Breast epithelium (tissue), 4 donors: Measurements from ENCODE around the gene MZF1. TPM values are rescaled to one million over a fixed set of nuclear protein-coding genes. Genes with fewer than 3 reads are reported as not detected.

Experiments
- DNase-seq, 2 donors: peaks; one replicate each; pipeline ENCODE4 v3.0.0-alpha.2; 2019; ENCODE audit warnings: low spot score in 2 of 2
- H3K27ac ChIP-seq, 2 donors: fragments of 200-600 bp; sonication (generic) in 1 of 2; one replicate each; pipeline ENCODE4 v1.5.1; 2016 to 2019; ENCODE audit warnings: mild to moderate bottlenecking in 1 of 2
- H3K27me3 ChIP-seq, 2 donors: fragments of 200-600 bp; sonication (generic) in 1 of 2; one replicate each; pipeline versions ENCODE4 v1.5.1 to v1.6.0; 2017 to 2019; ENCODE audit warnings: control low read depth in 1 of 2, mild to moderate bottlenecking in 1 of 2
- H3K36me3 ChIP-seq: fragments of 200-600 bp; one replicate; pipeline ENCODE4 v1.5.1; 2019
- H3K4me1 ChIP-seq, 2 donors: fragments of 200-600 bp; sonication (generic); one replicate each; pipeline ENCODE4 v1.5.1; 2016 to 2019; ENCODE audit warnings: control low read depth in 1 of 2
- H3K4me3 ChIP-seq, 3 donors: fragments of 200-600 bp; sonication (generic); 1 replicate in 2 of 3; 2 replicates in 1 of 3; pipeline ENCODE4 v1.5.1; 2016 to 2019; ENCODE audit warnings: mild to moderate bottlenecking in 3 of 3, moderate library complexity in 2 of 3
- H3K9me3 ChIP-seq, 2 donors: fragments of 200-600 bp; sonication (generic) in 1 of 2; one replicate each; pipeline ENCODE4 v1.5.1; 2016 to 2019; ENCODE audit warnings: control low read depth in 1 of 2
- CTCF ChIP-seq, 3 donors: fragments of 450-650 bp; IDR thresholded peaks; one replicate each; pipeline ENCODE4 v1.5.1; 2016 to 2017; ENCODE audit warnings: antibody characterized with exemption in 3 of 3, mild to moderate bottlenecking in 3 of 3, moderate library complexity in 3 of 3
- POLR2A ChIP-seq: fragments of 450-650 bp; IDR thresholded peaks from one replicate; pipeline ENCODE4 v1.6.1; 2016; ENCODE audit warnings: antibody characterized with exemption, mild to moderate bottlenecking, moderate library complexity
- POLR2AphosphoS5 ChIP-seq, 3 donors: sonication (generic); formaldehyde crosslinking; IDR thresholded peaks; one replicate each; pipeline ENCODE4 v1.6.1; 2017; ENCODE audit warnings: antibody characterized with exemption in 3 of 3
- intact Hi-C: fragments of 100-400 bp; cut with DNase I; formaldehyde crosslinking; loops from one replicate; pipeline ENCODE4 v1.15.1; 2023; ENCODE audit warnings: low total_unique reads
- total RNA-seq, 3 donors: library from RNA; depleted of rRNA; stranded (reverse); fragments of >200 nt; gene quantifications; one replicate each; pipeline ENCODE4 v1.1.0, GENCODE V29; 2016

MZF1 gene
- total RNA-seq, 3 donors from 2014 or later, result 18.7 to 43.0 (median 30.2) TPM

DNA sequence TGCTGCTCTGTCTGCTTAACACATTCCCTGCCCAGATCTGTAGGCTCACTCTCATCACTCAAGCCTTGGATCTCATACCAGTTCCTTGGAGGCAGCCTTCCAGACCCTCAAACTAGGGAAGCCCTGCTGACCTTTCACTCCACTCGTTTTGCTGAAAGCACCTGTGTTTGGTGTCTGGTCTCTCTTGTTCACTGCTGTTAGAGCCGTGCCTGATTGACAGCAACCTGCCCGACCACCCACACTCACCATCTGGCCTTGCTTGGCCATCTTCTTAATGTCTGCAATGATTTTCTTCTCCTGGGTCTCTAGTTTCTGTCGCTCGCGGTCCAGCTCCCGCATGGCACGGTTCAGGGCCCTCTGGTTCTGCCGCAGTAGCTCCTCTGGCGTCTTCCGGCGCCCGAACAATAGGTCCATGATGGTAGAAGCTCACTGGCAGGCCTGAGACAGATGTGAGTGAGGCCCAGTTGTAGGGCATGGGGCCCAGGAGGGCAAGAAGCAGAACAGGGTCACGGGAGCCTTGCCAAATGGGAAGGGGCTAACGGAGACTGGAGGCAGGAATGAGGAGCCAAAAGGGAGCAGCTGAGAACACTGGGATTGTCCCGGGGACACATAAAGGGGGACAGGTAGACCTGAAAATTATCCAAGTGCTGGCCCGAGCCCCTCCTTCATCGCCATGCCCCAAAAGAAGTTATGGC, 19.2 kb downstream of the MZF1 start:
- no peaks in the 10 kb centered on the region for H3K9me3 ChIP-seq
- no peak for DNase-seq
- intact Hi-C loops, result no loop called here
- H3K27me3 ChIP-seq, result no peaks in the 10 kb centered on the region
- peaks cover 8% of the 10 kb centered on the region for H3K36me3 ChIP-seq
- peaks cover 4 to 20% of the 10 kb centered on the region in 2 donors for H3K4me1 ChIP-seq
- H3K27ac ChIP-seq, result peak overlapping the region; percentile 99 to 100
- H3K4me3 ChIP-seq, result peak overlapping the region; percentile 62 to 97 (median 81)
- TF ChIP-seq POLR2AphosphoS5 (IDR thresholded peaks at IDR 0.05), result no peak
- TF ChIP-seq CTCF (IDR thresholded peaks at IDR 0.05), result no peak
- no peak for TF ChIP-seq POLR2A

- DNase-seq, result no peak
- Histone ChIP-seq H3K27ac (no peak overlapping the region), H3K36me3 (peaks cover 19% of the 10 kb centered on the region), H3K9me3 (no peaks in the 10 kb centered on the region), H3K4me3 (no peak overlapping the region), H3K4me1 (peaks cover 4 to 20% of the 10 kb centered on the region in 2 donors), H3K27me3 (no peaks in the 10 kb centered on the region)
- intact Hi-C loops, result no loop called here
- TF ChIP-seq CTCF (IDR thresholded peaks at IDR 0.05), result no peak
Observed at GRCh38 chr19:58552655-58553054, 20.5 kb downstream of the MZF1 start.

DNA sequence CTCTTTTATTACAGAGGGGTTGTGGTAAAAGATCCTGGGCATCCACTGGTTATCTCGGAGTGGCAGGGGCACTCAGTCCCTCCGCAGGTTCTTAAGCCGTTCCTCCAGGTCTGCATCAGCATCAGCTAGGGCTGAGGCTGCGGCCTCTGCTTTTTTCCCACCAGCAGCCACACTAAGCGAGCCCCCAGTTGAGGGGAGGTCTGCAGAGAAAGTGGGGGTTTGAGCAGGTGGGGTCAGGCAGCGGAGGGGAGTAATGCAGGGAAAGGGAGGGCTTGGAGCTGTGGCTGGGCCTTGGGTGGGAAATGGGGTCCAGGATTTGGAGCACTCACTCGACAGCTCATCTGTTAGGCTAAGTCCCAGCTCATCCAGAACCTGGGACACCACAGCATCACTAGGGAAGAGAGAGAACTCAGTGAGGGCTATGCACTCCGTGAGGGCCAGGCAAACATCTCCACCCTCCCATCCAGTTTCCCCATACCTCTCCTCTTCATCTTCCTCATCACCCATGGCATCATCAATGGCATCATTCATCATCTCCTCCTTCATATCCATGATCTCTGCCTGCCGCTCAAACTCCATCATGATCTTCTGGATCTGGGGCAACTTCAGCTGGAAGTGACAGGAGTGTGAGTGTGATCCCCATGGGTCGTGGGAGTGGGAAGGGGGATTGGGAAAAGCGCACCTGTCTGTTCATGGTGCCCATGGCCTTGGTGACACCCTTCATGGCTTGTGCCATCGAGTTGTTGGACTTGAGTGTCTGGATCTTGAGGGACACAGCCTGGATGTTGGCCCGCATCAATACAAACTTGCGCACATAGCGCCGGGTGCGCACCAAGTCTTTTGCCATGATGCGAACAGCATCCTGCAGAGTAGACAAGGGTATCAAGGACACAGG, 21.3 kb downstream of the MZF1 start:
- peaks cover 4 to 15% of the 10 kb centered on the region in 2 donors for H3K4me1 ChIP-seq
- peaks cover 23% of the 10 kb centered on the region for H3K36me3 ChIP-seq
- intact Hi-C loops, result no loop called here
- no peak overlapping the region for H3K27ac ChIP-seq
- no peak for DNase-seq
- H3K4me3 ChIP-seq, result no peak overlapping the region
- H3K27me3 ChIP-seq, result no peaks in the 10 kb centered on the region
- H3K9me3 ChIP-seq, result no peaks in the 10 kb centered on the region
- no peak for TF ChIP-seq POLR2A
- no peak for TF ChIP-seq POLR2AphosphoS5 (IDR thresholded peaks at IDR 0.05)
- no peak for TF ChIP-seq CTCF (IDR thresholded peaks at IDR 0.05)

DNA sequence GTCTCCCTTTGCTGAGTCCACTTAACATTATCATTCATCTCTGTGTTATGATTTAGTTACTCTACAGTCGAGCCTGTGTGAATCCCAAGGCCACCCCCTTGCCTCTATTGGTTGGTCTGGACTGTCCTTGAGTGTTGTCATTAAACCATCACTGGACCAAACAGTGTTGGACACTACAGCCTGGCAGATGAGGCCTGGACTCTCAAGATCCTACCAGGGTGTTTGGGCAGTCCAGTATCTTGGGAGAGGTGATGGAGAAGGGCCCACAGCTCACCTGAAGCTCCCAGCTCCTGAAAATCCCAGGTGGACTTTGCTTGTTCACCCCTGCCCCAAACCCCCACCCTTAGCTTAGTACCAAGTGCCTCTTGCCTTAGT, 22.0 kb downstream of the MZF1 start:
- H3K36me3 ChIP-seq, result peaks cover 23% of the 10 kb centered on the region
- H3K9me3 ChIP-seq, result no peaks in the 10 kb centered on the region
- H3K4me1 ChIP-seq, result peaks cover 9 to 18% of the 10 kb centered on the region in 2 donors

More for the DNA sequence above, 22.0 kb downstream of the MZF1 start:
- TF ChIP-seq POLR2AphosphoS5 (IDR thresholded peaks at IDR 0.05), result no peak
- TF ChIP-seq CTCF (IDR thresholded peaks at IDR 0.05), result no peak
- TF ChIP-seq POLR2A, result no peak
- Histone ChIP-seq H3K4me3 (no peak overlapping the region), H3K27ac (no peak overlapping the region), H3K27me3 (no peaks in the 10 kb centered on the region)
- intact Hi-C loops, result no loop called here
- no peak for DNase-seq
